Astrocyte (in vitro differentiated cells and primary cell): Measurements from ENCODE around the gene MRPL10.

Source experiments
- CTCF ChIP-seq: IDR thresholded peaks from 2 replicates; pipeline ENCODE4 v1.5.1; 2011; ENCODE audit warnings: low read depth, mild to moderate bottlenecking, inconsistent platforms, low read length, moderate library complexity; ENCODE audit not compliant: insufficient read depth
- EZH2 ChIP-seq: IDR thresholded peaks from 2 replicates; pipeline ENCODE4 v1.6.1; 2012; ENCODE audit warnings: mild to moderate bottlenecking, low read length, inconsistent platforms; ENCODE audit not compliant: insufficient read depth

GRCh38 chr17:47840742-47841487 lies 9.6 kb upstream of the MRPL10 start, which contains the start of gene SCRN2:
- TF ChIP-seq CTCF: peak; percentile 81
- no peak for TF ChIP-seq EZH2
